Measurements from ENCODE around the gene GNL2.
"Not testable (repeated sequence)": the region's sequence is repeated elsewhere in the genome, so short reads cannot be mapped to it uniquely, and the experiment has no call there.

GNL2 gene

DNA sequence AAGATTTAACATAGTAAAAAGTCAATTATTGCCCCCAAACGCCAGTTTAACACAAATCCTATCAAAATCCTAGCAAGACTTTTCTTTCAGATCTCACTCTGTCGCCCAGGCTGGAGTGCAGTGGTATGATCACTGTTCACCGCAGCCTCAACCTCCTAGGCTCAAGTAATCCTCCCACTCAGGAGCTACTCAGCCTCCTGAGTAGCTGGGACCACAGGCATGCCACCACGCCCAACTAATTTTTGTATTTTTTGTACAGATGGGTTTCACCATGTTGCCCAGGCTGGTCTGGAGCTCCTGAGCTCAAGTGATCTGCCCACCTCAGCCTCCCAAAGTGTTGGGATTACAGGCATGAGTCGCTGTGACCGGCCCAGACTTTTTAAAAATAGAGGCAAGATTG lies 46.4 kb downstream of the GNL2 start:
- no peak for DNase-seq (ENCODE audit: extremely low spot score)
- POLR2A ChIA-PET, result no interaction called here
- CTCF ChIA-PET, result no interaction called here
- TF ChIP-seq CTBP1 (IDR thresholded peaks at IDR 0.05; ENCODE audit: borderline replicate concordance) (no peak), SP1 (IDR thresholded peaks at IDR 0.05) (no peak), FOXM1 (IDR thresholded peaks at IDR 0.05; ENCODE audit: borderline replicate concordance) (no peak), L3MBTL2 (conservative IDR thresholded peaks at IDR 0.05) (no peak), ZNF384 (IDR thresholded peaks at IDR 0.05) (no peak), LEF1 (IDR thresholded peaks at IDR 0.05; ENCODE audit: borderline replicate concordance) (no peak), NFRKB (IDR thresholded peaks at IDR 0.05) (no peak), SUZ12 (IDR thresholded peaks at IDR 0.05) (no peak), FOXK2 (IDR thresholded peaks at IDR 0.05) (no peak), ELF4 (IDR thresholded peaks at IDR 0.05) (no peak), BHLHE40 (IDR thresholded peaks at IDR 0.05; ENCODE audit: borderline replicate concordance) (no peak), ARNT (IDR thresholded peaks at IDR 0.05) (no peak), HDGF (IDR thresholded peaks at IDR 0.05; ENCODE audit: borderline replicate concordance) (no peak), TARDBP (IDR thresholded peaks at IDR 0.05) (no peak), FOXA1 (IDR thresholded peaks at IDR 0.05) (no peak)
- TF ChIP-seq, protein P1, sequence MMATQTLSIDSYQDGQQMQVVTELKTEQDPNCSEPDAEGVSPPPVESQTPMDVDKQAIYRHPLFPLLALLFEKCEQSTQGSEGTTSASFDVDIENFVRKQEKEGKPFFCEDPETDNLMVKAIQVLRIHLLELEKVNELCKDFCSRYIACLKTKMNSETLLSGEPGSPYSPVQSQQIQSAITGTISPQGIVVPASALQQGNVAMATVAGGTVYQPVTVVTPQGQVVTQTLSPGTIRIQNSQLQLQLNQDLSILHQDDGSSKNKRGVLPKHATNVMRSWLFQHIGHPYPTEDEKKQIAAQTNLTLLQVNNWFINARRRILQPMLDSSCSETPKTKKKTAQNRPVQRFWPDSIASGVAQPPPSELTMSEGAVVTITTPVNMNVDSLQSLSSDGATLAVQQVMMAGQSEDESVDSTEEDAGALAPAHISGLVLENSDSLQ (IDR thresholded peaks at IDR 0.05), result no peak

DNA sequence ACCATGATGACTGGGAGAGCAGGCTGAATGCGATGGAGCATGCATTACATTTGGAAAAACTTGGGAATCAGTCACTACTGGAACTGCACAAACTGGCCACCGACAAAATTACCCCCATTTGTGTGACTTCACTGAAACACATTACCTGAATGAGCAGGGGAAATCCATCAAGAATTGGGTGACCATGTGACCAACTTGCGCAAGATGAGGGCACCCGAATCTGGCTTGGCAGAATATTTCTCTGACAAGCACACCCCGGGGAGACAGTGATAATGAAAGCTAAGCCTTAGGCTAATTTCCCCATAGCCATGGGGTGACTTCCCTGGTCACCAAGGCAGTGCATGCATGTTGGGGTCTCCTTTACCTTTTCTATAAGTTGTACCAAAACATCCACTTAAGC lies 50.7 kb downstream of the GNL2 start:
- no peak for DNase-seq (ENCODE audit: extremely low spot score)
- TF ChIP-seq ZNF384 (IDR thresholded peaks at IDR 0.05), result no peak
- TF ChIP-seq BHLHE40 (IDR thresholded peaks at IDR 0.05; ENCODE audit: borderline replicate concordance), result no peak
- no peak for TF ChIP-seq L3MBTL2 (conservative IDR thresholded peaks at IDR 0.05)
- TF ChIP-seq, protein P1 (IDR thresholded peaks at IDR 0.05), result no peak
- TF ChIP-seq ELF4 (IDR thresholded peaks at IDR 0.05), result no peak
- POLR2A ChIA-PET, result no interaction called here
- CTCF ChIA-PET, result no interaction called here

DNA sequence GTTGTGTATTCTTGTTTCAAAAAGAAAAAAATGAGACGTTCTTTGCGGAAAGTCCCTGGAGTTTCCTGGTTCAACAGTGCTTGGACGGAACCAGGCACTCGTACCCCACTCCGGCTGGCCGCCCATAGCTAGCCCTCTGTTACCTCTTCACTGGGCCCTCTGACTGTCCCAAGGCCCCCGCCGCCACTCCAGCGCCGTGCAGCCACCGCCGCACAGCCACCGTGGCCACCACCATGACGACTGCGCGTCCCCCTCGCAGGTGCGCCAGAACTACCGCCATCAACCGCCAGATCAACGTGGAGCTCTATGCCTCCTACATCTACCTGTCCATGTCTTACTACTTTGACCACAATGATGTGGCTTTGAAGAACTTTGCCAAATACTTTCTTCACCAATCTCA lies 51.2 kb downstream of the GNL2 start:
- TF ChIP-seq SP1 (IDR thresholded peaks at IDR 0.05) (no peak), FOXK2 (IDR thresholded peaks at IDR 0.05) (no peak), CTBP1 (IDR thresholded peaks at IDR 0.05; ENCODE audit: borderline replicate concordance) (no peak), BHLHE40 (IDR thresholded peaks at IDR 0.05; ENCODE audit: borderline replicate concordance) (no peak), FOXM1 (IDR thresholded peaks at IDR 0.05; ENCODE audit: borderline replicate concordance) (no peak), ZNF384 (IDR thresholded peaks at IDR 0.05) (no peak), L3MBTL2 (conservative IDR thresholded peaks at IDR 0.05) (no peak), FOXA1 (IDR thresholded peaks at IDR 0.05) (no peak), NFRKB (IDR thresholded peaks at IDR 0.05) (no peak)
- ChIA-PET POLR2A (no interaction called here), CTCF (no interaction called here)
- DNase-seq (ENCODE audit: extremely low spot score), result no peak

DNA sequence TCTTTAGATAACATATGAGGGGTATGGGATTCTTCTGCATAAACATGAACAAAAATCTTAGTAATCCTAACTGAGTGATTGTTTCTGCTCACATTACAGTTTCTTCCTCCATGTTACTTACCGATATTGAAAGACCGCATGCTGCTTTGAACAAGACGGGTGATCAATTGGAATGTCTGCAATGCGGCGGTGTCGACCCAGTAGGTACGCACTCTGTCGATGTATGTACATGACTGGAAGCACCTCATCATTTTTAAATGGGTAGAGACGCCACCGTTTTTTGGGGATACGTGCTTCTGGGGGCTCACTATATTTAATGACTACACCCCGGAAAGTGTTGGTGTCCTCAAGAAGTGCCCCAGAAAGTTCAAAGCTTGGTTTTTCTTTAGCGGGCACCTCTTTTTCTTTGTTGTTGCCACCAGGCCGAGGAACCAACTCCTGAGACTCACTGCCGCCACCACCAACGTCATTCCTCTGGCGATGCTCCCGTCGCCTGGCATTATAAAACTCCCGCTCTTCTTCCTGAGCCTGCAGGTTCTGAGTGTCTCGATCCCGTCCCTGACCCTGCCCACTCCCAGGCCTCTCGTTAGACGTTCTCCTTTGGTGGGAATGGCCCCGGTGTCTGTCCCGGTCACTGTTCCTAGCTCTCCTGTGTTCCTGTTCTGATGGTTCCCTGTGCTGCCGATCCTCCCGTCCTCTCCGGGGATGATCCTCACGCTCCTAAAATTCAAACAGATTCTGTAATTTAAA lies 55.5 kb downstream of the GNL2 start:
- ChIA-PET POLR2A (interaction anchor here (1.0 kb wide), 1 partner anchor 14 kb away, joined by 3 read pairs; the partner anchor contains the start of gene SNIP1), CTCF (no interaction called here)
- no peak for DNase-seq (ENCODE audit: extremely low spot score)
- no peak for TF ChIP-seq SUZ12 (IDR thresholded peaks at IDR 0.05)
- TF ChIP-seq ARNT (IDR thresholded peaks at IDR 0.05), result no peak
- no peak for TF ChIP-seq CTBP1 (IDR thresholded peaks at IDR 0.05; ENCODE audit: borderline replicate concordance)
- no peak for TF ChIP-seq LEF1 (IDR thresholded peaks at IDR 0.05; ENCODE audit: borderline replicate concordance)
- TF ChIP-seq ZNF384 (IDR thresholded peaks at IDR 0.05), result no peak
- TF ChIP-seq SP1 (IDR thresholded peaks at IDR 0.05), result no peak
- TF ChIP-seq FOXA1 (IDR thresholded peaks at IDR 0.05), result no peak
- no peak for TF ChIP-seq FOXM1 (IDR thresholded peaks at IDR 0.05; ENCODE audit: borderline replicate concordance)
- no peak for TF ChIP-seq HDGF (IDR thresholded peaks at IDR 0.05; ENCODE audit: borderline replicate concordance)
- no peak for TF ChIP-seq ELF4 (IDR thresholded peaks at IDR 0.05)
- no peak for TF ChIP-seq NFRKB (IDR thresholded peaks at IDR 0.05)

DNA sequence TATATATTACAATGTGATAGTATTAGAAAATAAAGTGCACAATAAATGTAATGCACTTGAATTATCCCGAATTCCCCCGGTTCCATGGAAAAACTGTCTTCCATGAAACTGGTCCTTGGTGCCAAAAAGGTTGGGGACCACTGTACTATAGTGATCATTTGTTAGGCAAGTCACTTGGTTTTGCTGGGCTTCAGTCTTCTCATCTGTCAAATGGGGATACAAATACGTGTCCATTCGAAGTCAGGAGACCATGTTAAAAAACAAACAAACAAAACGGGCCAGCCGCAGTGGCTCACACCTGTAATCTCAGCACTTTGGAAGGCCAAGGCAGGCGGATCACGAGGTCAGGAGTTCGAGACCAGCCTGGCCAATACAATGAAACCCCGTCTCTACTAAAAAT lies 56.6 kb downstream of the GNL2 start:
- DNase-seq (ENCODE audit: extremely low spot score); CTCF ChIA-PET: not testable (repeated sequence)
- POLR2A ChIA-PET, result interaction anchor here (1.0 kb wide), 1 partner anchor 15 kb away, joined by 3 read pairs; the partner anchor contains the start of gene SNIP1

DNA sequence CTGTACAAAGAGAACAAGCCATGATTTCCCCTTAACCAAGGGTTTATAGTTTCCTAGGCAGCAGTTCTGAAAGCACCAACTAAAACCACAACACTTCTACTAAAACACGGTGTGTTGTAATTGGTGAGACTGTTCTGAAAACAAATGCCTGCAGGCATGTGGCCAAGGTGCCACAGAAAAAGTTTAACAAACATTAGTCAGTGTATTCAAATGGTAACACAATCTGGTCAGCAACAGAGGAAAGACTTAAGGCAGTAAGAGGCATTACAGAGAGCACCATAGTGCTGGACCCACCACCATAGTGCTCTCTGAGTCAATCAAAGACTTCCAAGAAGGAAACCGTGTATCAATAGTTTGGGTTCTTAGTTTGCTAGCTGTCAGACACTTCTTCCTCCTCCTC lies 58.4 kb downstream of the GNL2 start:
- POLR2A ChIA-PET, result no interaction called here
- CTCF ChIA-PET, result no interaction called here
- TF ChIP-seq SUZ12 (IDR thresholded peaks at IDR 0.05), result no peak
- no peak for TF ChIP-seq LEF1 (IDR thresholded peaks at IDR 0.05; ENCODE audit: borderline replicate concordance)
- no peak for TF ChIP-seq NFRKB (IDR thresholded peaks at IDR 0.05)
- TF ChIP-seq, protein P1 (IDR thresholded peaks at IDR 0.05), result no peak
- no peak for TF ChIP-seq ZNF384 (IDR thresholded peaks at IDR 0.05)
- no peak for TF ChIP-seq ELF4 (IDR thresholded peaks at IDR 0.05)
- TF ChIP-seq CTBP1 (IDR thresholded peaks at IDR 0.05; ENCODE audit: borderline replicate concordance), result no peak
- no peak for TF ChIP-seq L3MBTL2 (conservative IDR thresholded peaks at IDR 0.05)
- TF ChIP-seq FOXK2 (IDR thresholded peaks at IDR 0.05), result no peak
- TF ChIP-seq FOXA1 (IDR thresholded peaks at IDR 0.05), result no peak
- no peak for TF ChIP-seq FOXM1 (IDR thresholded peaks at IDR 0.05; ENCODE audit: borderline replicate concordance)
- TF ChIP-seq BHLHE40 (IDR thresholded peaks at IDR 0.05; ENCODE audit: borderline replicate concordance), result no peak
- no peak for TF ChIP-seq HDGF (IDR thresholded peaks at IDR 0.05; ENCODE audit: borderline replicate concordance)
- TF ChIP-seq SP1 (IDR thresholded peaks at IDR 0.05), result no peak
- TF ChIP-seq ARNT (IDR thresholded peaks at IDR 0.05), result no peak
- no peak for TF ChIP-seq TARDBP (IDR thresholded peaks at IDR 0.05)
- no peak for DNase-seq (ENCODE audit: extremely low spot score)
